RWPE1 (cell line): Measurements from ENCODE around the gene LRRC2.
A peak's percentile ranks its signal among the peaks of the same experiment; 100 is the strongest.

Source experiments
- CTCF ChIA-PET: fragments of 350-600 bp; sonication (Branson Sonifier 250); formaldehyde crosslinking; extraction: SDS; loops from one replicate; lab custom pipeline; 2021; lab: Yijun Ruan, JAX
- POLR2A ChIA-PET: fragments of 400-600 bp; formaldehyde crosslinking; extraction: SDS; loops from one replicate; lab custom pipeline; 2020; ENCODE audit warnings: antibody characterized with exemption; ENCODE audit not compliant: low non-redundant PET; lab: Yijun Ruan, JAX
- DNase-seq: peaks from one replicate; pipeline ENCODE4 v3.0.0; 2012; ENCODE audit warnings: low spot score
- H3K27ac ChIP-seq: fragments of 450-650 bp; 2 replicates; pipeline ENCODE4 v1.5.1; 2017
- CTCF ChIP-seq: fragments of 450-650 bp; conservative IDR thresholded peaks from 2 replicates; pipeline ENCODE4 v1.5.1; 2017; ENCODE audit warnings: low read depth, mild to moderate bottlenecking

The LRRC2 gene

GRCh38 chr3:46517016-46517783 lies 48.9 kb downstream of the LRRC2 start:
- CTCF ChIA-PET = interaction anchor here (0.8 kb wide), 1 partner anchor 29 kb away, joined by 3 read pairs; no protein-coding TSS in a partner anchor
- peak; percentile 71 for DNase-seq
- peak overlapping the region; percentile 54; the same call in 1 of the 2 replicates for H3K27ac ChIP-seq
- no peak for TF ChIP-seq CTCF
- POLR2A ChIA-PET = no interaction called here

- ChIA-PET CTCF (interaction anchor here (0.8 to 0.9 kb wide), 2 partner anchors 27 to 28 kb away, joined by 3 read pairs; no protein-coding TSS in a partner anchor), POLR2A (no interaction called here)
- no peak for DNase-seq
- no peak for TF ChIP-seq CTCF
- H3K27ac ChIP-seq = peak overlapping the region; percentile 50; the same call in 1 of the 2 replicates
Observed at GRCh38 chr3:46516521-46516920, 49.6 kb downstream of the LRRC2 start.

- no peak for DNase-seq
- no peak overlapping the region for H3K27ac ChIP-seq
- TF ChIP-seq CTCF = no peak
- ChIA-PET POLR2A (no interaction called here), CTCF (no interaction called here)
Observed at GRCh38 chr3:46512191-46512749, 53.8 kb downstream of the LRRC2 start.

- no peak for TF ChIP-seq CTCF
- ChIA-PET CTCF (no interaction called here), POLR2A (no interaction called here)
- no peak for DNase-seq
- no peak overlapping the region for H3K27ac ChIP-seq
Observed at GRCh38 chr3:46509661-46510187, 56.4 kb downstream of the LRRC2 start.

GRCh38 chr3:46508850-46509591 lies 57.1 kb downstream of the LRRC2 start:
- DNase-seq = no peak
- TF ChIP-seq CTCF = no peak
- no peak overlapping the region for H3K27ac ChIP-seq
- POLR2A ChIA-PET = no interaction called here
- CTCF ChIA-PET = no interaction called here

- ChIA-PET POLR2A (no interaction called here), CTCF (no interaction called here)
- no peak for TF ChIP-seq CTCF
- DNase-seq = no peak
- no peak overlapping the region for H3K27ac ChIP-seq
Observed at GRCh38 chr3:46506526-46506925, 59.6 kb downstream of the LRRC2 start.
